Large intestine (tissue), 3 donors: Measurements from ENCODE around the gene FNBP1. TPM values are rescaled to one million over a fixed set of nuclear protein-coding genes. Genes with fewer than 3 reads are reported as not detected.

ENCODE experiments used
- DNase-seq, 2 donors: peaks; one replicate each; pipeline versions ENCODE4 v3.0.0 to v3.0.0-alpha.2; 2013
- H3K27ac ChIP-seq: one replicate; pipeline ENCODE4 v1.5.1; 2013; ENCODE audit warnings: low read length
- H3K27me3 ChIP-seq: 2 replicates; pipeline ENCODE4 v1.6.1; 2013; ENCODE audit warnings: low read length; ENCODE audit not compliant: control insufficient read depth, insufficient read depth
- H3K36me3 ChIP-seq: 2 replicates; pipeline ENCODE4 v1.6.1; 2013; ENCODE audit warnings: low read length; ENCODE audit not compliant: control insufficient read depth, insufficient read depth
- H3K4me1 ChIP-seq: one replicate; pipeline ENCODE4 v1.6.1; 2013; ENCODE audit warnings: low read length; ENCODE audit not compliant: control insufficient read depth, insufficient read depth
- H3K4me3 ChIP-seq: one replicate; pipeline ENCODE4 v1.5.1; 2013; ENCODE audit warnings: low read length
- H3K9me3 ChIP-seq: one replicate; pipeline ENCODE4 v1.6.1; 2013; ENCODE audit warnings: mild to moderate bottlenecking, low read depth, low read length, moderate library complexity; ENCODE audit not compliant: control insufficient read depth
- WGBS: methylation state at CpG from one replicate; pipeline ENCODE4 v1.1.5; 2013; ENCODE audit warnings: low lambda C conversion rate; ENCODE audit not compliant: insufficient coverage; 5-methylcytosine and 5-hydroxymethylcytosine counted together
- polyA plus RNA-seq: library from polyadenylated mRNA; unstranded; fragments of 120-200 nt; gene quantifications from one replicate; pipeline ENCODE4 v1.2.1, GENCODE V29; 2013

FNBP1 gene
- polyA plus RNA-seq, 1 donor: 25.1 TPM

- no peak overlapping the region for H3K4me3 ChIP-seq
- H3K9me3 ChIP-seq: no peaks in the 10 kb centered on the region
- H3K36me3 ChIP-seq: no peaks in the 10 kb centered on the region
- 81% methylated on average over 5 of the region's 11 CpGs for WGBS
- H3K27ac ChIP-seq: no peak overlapping the region
- peaks cover 4% of the 10 kb centered on the region for H3K4me1 ChIP-seq
- no peaks in the 10 kb centered on the region for H3K27me3 ChIP-seq
- DNase-seq: no peak
Observed at GRCh38 chr9:130049431-130050210, 6.6 kb upstream of the FNBP1 start.

DNA sequence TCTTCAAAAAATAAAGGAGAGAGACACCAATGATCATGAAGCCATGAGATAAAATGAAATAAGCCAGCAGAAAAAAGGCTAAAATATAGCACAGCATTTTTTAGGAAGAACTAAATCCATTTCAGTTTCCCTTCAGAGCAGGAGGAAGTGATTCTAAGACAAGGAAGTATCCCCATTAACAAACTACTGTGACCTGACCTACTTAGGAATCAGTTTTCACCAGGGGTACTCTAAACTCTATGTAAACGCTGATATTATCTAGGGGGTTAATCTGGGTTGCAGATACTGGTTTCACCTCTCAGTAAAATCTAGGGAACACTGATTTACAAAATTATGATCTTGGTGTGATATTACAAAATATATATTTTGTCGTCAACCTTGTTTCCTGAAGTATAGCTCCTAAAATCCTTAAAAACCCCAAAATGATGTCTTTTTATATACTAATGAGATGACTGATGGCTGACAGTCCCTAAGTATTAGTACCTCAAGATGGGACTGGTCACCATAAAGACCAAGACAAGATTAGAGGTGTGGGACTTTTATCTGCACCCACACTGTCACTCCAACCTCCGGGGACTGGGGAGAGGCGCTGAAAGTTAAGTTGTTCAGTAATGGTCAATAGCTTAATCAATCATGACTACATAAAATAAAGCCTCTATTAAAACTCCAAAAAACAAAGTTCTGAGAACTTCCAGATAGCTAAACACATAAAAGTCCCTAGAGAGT, 2.9 kb upstream of the FNBP1 start:
- peaks cover 25% of the 10 kb centered on the region for H3K27me3 ChIP-seq
- no peak overlapping the region for H3K4me3 ChIP-seq
- peaks cover 9% of the 10 kb centered on the region for H3K4me1 ChIP-seq
- no peaks in the 10 kb centered on the region for H3K9me3 ChIP-seq
- no peaks in the 10 kb centered on the region for H3K36me3 ChIP-seq
- 100% methylated on average over 1 of the region's 4 CpGs for WGBS
- no peak for DNase-seq
- no peak overlapping the region for H3K27ac ChIP-seq

DNA sequence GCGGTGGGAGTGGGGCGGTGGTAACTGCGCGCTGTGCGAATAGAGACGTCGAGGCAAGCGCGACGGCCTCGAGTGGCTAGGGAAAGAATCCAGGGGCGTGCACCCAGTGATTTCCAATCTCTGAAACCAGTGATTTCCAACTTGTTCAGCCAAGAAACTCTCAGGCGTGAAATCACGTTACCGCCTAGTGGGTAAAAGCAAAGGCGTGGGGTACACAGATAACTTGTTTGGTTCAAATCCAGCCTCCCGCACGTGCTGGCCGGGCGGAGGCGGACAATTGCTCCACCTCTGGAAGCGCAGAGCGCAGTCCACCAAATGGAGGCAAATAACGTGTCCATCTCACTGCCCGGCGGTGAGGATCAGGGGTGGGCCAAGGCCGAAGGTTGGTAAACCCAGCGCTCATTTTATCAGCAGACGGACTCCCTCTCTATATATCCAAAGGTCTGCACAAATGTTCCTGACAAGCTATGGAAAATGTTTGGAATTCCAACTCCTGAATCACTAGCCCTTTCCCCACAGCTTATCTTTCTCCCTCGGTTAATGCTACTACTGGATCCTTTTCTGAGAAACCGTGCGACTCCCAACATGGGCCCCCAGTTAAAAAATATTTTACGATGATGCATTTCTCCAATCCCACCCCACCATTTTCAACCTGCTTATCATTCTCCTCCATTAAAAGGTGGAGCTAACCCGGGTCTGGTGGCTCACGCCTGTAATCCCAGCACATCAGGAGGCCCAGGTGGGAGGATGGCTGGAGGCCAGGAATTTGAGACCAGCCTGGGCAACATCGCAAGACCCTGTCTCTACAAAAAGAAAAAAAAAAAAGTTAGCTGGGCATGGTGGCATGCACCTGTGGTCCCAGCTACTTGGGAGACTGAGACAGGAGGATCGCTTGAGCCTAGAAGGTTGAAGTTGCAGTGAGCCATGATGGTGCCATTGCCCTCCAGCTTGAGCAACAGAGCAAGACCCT, 950 bp upstream of the FNBP1 start:
- Histone ChIP-seq H3K4me3 (peak overlapping the region; percentile 73), H3K36me3 (no peaks in the 10 kb centered on the region), H3K27ac (peak overlapping the region; percentile 84), H3K9me3 (no peaks in the 10 kb centered on the region), H3K27me3 (peaks cover 30% of the 10 kb centered on the region), H3K4me1 (peaks cover 9% of the 10 kb centered on the region)
- WGBS: 100% methylated on average over 1 of the region's 37 CpGs
- no peak for DNase-seq

DNA sequence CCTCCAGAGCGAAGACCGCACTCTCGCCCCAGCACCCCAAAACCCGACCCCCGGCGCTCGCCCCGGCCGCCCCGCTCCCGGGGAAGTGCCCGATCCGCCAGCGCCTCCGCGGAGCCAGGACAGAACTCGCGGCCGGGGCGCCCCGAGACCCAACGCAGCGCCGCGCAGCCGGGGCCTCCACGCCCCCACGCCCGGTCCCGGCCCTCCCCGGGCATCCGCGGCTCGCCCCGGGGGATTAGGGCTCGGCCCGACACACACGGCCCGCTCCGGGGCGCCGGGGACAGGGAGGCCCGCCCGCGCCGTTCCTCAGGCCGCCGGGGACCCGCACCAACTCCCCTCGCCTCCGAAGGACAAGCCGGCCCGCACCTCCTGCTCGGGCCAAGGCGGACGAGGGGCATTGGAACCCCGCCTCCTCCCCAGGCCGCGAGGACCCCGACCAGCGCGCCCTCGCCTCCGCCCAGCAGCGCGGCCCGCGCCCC, 544 bp downstream of the FNBP1 start:
- Histone ChIP-seq H3K9me3 (no peaks in the 10 kb centered on the region), H3K27ac (peak overlapping the region; percentile 65), H3K4me1 (peaks cover 9% of the 10 kb centered on the region), H3K4me3 (peak overlapping the region; percentile 61), H3K36me3 (no peaks in the 10 kb centered on the region), H3K27me3 (peaks cover 30% of the 10 kb centered on the region)
- WGBS: no CpG with 5 or more reads among the region's 68 CpGs
- DNase-seq: peak in 1 of 2 donors; percentile 41

DNA sequence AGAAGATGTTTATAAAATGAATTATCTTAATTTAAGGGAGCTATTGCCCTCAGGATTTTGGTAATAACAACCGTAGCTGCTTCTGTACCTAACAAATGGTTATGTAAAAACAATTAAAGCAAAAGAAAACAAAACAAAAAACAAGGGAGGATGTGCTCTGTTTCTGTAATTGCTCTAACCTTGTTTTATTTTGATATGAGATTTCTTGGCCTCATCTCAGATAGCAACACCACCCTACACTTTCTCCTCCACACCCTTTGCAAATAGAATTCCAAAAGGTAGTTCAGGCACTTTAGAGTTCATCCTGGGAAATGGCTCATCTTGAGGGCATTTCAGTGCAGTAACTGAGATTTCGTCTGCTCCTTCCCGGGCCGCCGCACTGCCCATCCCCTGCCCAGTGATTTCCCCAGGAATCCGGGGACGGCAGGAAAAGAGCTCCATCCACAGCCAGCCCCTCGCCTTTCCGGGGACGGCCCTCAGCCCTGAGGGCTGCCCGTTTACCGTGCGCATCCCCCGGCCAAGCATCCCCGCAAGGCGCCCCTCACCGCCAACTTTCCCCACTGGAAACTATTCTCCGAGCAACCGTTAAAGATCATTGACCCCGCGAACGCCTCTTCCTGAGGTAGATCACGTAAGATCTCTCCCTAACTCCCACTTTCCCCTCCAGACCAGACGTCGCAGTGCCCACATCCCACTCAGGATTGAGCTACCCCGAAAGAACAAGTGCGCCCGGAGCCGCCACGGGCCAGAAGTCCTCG, 1.2 kb downstream of the FNBP1 start:
- H3K9me3 ChIP-seq: no peaks in the 10 kb centered on the region
- peaks cover 30% of the 10 kb centered on the region for H3K27me3 ChIP-seq
- no peaks in the 10 kb centered on the region for H3K36me3 ChIP-seq
- peak overlapping the region; percentile 65 for H3K27ac ChIP-seq
- H3K4me3 ChIP-seq: peak overlapping the region; percentile 61
- DNase-seq: peak in 1 of 2 donors; percentile 8
- H3K4me1 ChIP-seq: peaks cover 9% of the 10 kb centered on the region
- WGBS: no CpG with 5 or more reads among the region's 31 CpGs

- H3K4me3 ChIP-seq: peak overlapping the region; percentile 61
Observed at GRCh38 chr9:130040984-130041647, 1.9 kb downstream of the FNBP1 start.

DNA sequence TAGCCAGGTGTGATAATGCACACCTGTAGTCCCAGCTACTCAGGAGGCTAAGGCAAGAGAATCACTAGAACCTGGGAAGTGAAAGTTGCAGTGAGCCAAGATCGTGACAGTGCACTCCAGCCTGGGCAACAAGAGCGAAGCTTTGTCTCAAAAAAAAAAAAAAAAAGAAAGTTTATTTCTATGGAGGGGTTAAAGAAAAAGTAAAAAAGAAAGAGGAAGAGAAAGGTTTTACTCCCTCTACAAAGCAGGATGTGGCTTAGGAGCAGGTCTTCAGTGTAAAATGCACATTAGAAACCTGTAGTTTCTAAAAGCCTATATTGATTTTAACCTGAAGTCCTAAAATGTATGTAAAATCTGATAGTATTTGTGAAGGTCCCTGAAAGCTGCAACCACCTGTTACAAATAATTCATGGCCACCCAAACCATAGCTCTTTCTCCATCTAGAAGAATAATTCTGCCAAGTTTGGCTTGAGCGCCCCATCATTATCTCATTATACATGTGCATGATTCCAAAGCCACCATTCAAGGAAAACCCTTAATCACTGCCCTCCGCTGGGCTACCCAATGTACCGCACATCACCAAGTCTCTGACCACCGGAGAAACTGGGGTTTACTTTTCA, 3.4 kb downstream of the FNBP1 start:
- H3K4me1 ChIP-seq: peaks cover 9% of the 10 kb centered on the region

More at GRCh38 chr9:130040984-130041647, 1.9 kb downstream of the FNBP1 start:
- no peaks in the 10 kb centered on the region for H3K9me3 ChIP-seq
- no peaks in the 10 kb centered on the region for H3K36me3 ChIP-seq
- H3K4me1 ChIP-seq: peaks cover 9% of the 10 kb centered on the region
- WGBS: 95% methylated on average over 3 of the region's 7 CpGs
- no peak for DNase-seq
- peak overlapping the region; percentile 65 for H3K27ac ChIP-seq
- H3K27me3 ChIP-seq: peaks cover 30% of the 10 kb centered on the region

DNA sequence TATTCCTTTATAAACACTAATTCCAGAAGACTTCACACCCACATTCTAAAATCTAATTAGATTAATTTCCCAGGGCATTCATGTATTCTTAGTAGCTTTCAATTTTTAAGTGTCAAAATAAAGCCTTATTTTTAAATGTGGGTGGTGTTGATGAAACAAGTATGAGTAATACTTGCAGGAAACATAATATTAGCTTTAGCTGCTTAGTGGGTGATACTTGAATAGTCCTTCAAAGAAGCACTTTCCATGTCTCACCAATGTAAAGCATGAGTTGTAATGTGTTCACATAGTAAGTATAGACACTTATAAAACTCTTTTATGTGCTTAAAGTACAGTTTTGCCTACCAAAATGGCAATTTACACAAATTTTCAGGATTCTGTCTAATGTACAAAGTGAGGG, 6.9 kb downstream of the FNBP1 start:
- no peaks in the 10 kb centered on the region for H3K4me1 ChIP-seq

More for the DNA sequence above, 3.4 kb downstream of the FNBP1 start:
- WGBS: 65% methylated on average over 4 of the region's 6 CpGs
- no peak overlapping the region for H3K4me3 ChIP-seq
- peaks cover 30% of the 10 kb centered on the region for H3K27me3 ChIP-seq
- no peak overlapping the region for H3K27ac ChIP-seq
- DNase-seq: no peak
- H3K36me3 ChIP-seq: no peaks in the 10 kb centered on the region
- H3K9me3 ChIP-seq: no peaks in the 10 kb centered on the region

GRCh38 chr9:130034570-130034969, 8.4 kb downstream of the FNBP1 start:
- H3K4me1 ChIP-seq: no peaks in the 10 kb centered on the region
- H3K27ac ChIP-seq: no peak overlapping the region
- WGBS: 100% methylated on average over 1 of the region's 1 CpG
- no peaks in the 10 kb centered on the region for H3K9me3 ChIP-seq
- no peaks in the 10 kb centered on the region for H3K36me3 ChIP-seq
- no peak for DNase-seq
- H3K4me3 ChIP-seq: no peak overlapping the region
- no peaks in the 10 kb centered on the region for H3K27me3 ChIP-seq

More for the DNA sequence above, 6.9 kb downstream of the FNBP1 start:
- H3K27ac ChIP-seq: no peak overlapping the region
- H3K9me3 ChIP-seq: no peaks in the 10 kb centered on the region
- H3K36me3 ChIP-seq: no peaks in the 10 kb centered on the region
- H3K27me3 ChIP-seq: peaks cover 7% of the 10 kb centered on the region
- H3K4me3 ChIP-seq: no peak overlapping the region
- DNase-seq: no peak
